ENCODE measurements around the gene ZMPSTE24. TPM values are rescaled to one million over a fixed set of nuclear protein-coding genes. Genes with fewer than 3 reads are reported as not detected.

ZMPSTE24 gene
- polyA plus RNA-seq, 2 donors = 14.4 to 18.7 TPM

GRCh38 chr1:40240390-40240789, 17.6 kb upstream of the ZMPSTE24 start:
- no peak overlapping the region for H3K27ac ChIP-seq (ENCODE audit: low read depth in 2 of 2, low read length in 1 of 2)
- no peaks in the 10 kb centered on the region for H3K9me3 ChIP-seq (ENCODE audit: control insufficient read depth in 2 of 2, insufficient read depth in 1 of 2, low read depth in 1 of 2, low read length in 1 of 2)
- H3K4me3 ChIP-seq (ENCODE audit: low read depth in 1 of 2, low read length in 2 of 2) = no peak overlapping the region
- H3K4me1 ChIP-seq (ENCODE audit: control insufficient read depth in 2 of 2, insufficient read depth in 2 of 2, low read length in 1 of 2) = no peaks in the 10 kb centered on the region
- 90 to 92% methylated on average over 2 of the region's 2 CpGs for WGBS, 2 donors
- no peaks in the 10 kb centered on the region for H3K27me3 ChIP-seq (ENCODE audit: control insufficient read depth in 1 of 2, insufficient read depth in 2 of 2, low read length in 2 of 2)
- H3K36me3 ChIP-seq (ENCODE audit: control insufficient read depth in 2 of 2, insufficient read depth in 2 of 2, low read length in 1 of 2) = peaks cover 0 to 9% of the 10 kb centered on the region in 2 donors

GRCh38 chr1:40241362-40241761, 16.7 kb upstream of the ZMPSTE24 start:
- Histone ChIP-seq H3K27ac (ENCODE audit: low read depth in 2 of 2, low read length in 1 of 2) (no peak overlapping the region), H3K4me1 (ENCODE audit: control insufficient read depth in 2 of 2, insufficient read depth in 2 of 2, low read length in 1 of 2) (no peaks in the 10 kb centered on the region), H3K4me3 (ENCODE audit: low read depth in 1 of 2, low read length in 2 of 2) (no peak overlapping the region), H3K36me3 (ENCODE audit: control insufficient read depth in 2 of 2, insufficient read depth in 2 of 2, low read length in 1 of 2) (peaks cover 0 to 5% of the 10 kb centered on the region in 2 donors), H3K27me3 (ENCODE audit: control insufficient read depth in 1 of 2, insufficient read depth in 2 of 2, low read length in 2 of 2) (no peaks in the 10 kb centered on the region), H3K9me3 (ENCODE audit: control insufficient read depth in 2 of 2, insufficient read depth in 1 of 2, low read depth in 1 of 2, low read length in 1 of 2) (no peaks in the 10 kb centered on the region)
- WGBS, 2 donors = 78 to 80% methylated on average over 1 of the region's 1 CpG

- no peaks in the 10 kb centered on the region for H3K4me1 ChIP-seq (ENCODE audit: control insufficient read depth in 2 of 2, insufficient read depth in 2 of 2, low read length in 1 of 2)
- 59 to 60% methylated on average over 2 of the region's 2 CpGs for WGBS, 2 donors
- no peaks in the 10 kb centered on the region for H3K36me3 ChIP-seq (ENCODE audit: control insufficient read depth in 2 of 2, insufficient read depth in 2 of 2, low read length in 1 of 2)
- H3K27ac ChIP-seq (ENCODE audit: low read depth in 2 of 2, low read length in 1 of 2) = no peak overlapping the region
- H3K27me3 ChIP-seq (ENCODE audit: control insufficient read depth in 1 of 2, insufficient read depth in 2 of 2, low read length in 2 of 2) = no peaks in the 10 kb centered on the region
- no peak overlapping the region for H3K4me3 ChIP-seq (ENCODE audit: low read depth in 1 of 2, low read length in 2 of 2)
- H3K9me3 ChIP-seq (ENCODE audit: control insufficient read depth in 2 of 2, insufficient read depth in 1 of 2, low read depth in 1 of 2, low read length in 1 of 2) = no peaks in the 10 kb centered on the region
Measured at GRCh38 chr1:40243351-40243750, 14.7 kb upstream of the ZMPSTE24 start.

- Histone ChIP-seq H3K9me3 (ENCODE audit: control insufficient read depth in 2 of 2, insufficient read depth in 1 of 2, low read depth in 1 of 2, low read length in 1 of 2) (no peaks in the 10 kb centered on the region), H3K4me1 (ENCODE audit: control insufficient read depth in 2 of 2, insufficient read depth in 2 of 2, low read length in 1 of 2) (no peaks in the 10 kb centered on the region), H3K4me3 (ENCODE audit: low read depth in 1 of 2, low read length in 2 of 2) (no peak overlapping the region), H3K27ac (ENCODE audit: low read depth in 2 of 2, low read length in 1 of 2) (no peak overlapping the region), H3K36me3 (ENCODE audit: control insufficient read depth in 2 of 2, insufficient read depth in 2 of 2, low read length in 1 of 2) (no peaks in the 10 kb centered on the region), H3K27me3 (ENCODE audit: control insufficient read depth in 1 of 2, insufficient read depth in 2 of 2, low read length in 2 of 2) (no peaks in the 10 kb centered on the region)
- 57 to 67% methylated on average over 4 of the region's 4 CpGs for WGBS, 2 donors
Measured at GRCh38 chr1:40244138-40244744, 13.8 kb upstream of the ZMPSTE24 start.

GRCh38 chr1:40245686-40246085, 12.3 kb upstream of the ZMPSTE24 start:
- 93% methylated on average over 3 of the region's 3 CpGs for WGBS, 2 donors

GRCh38 chr1:40247655-40248054, 10.4 kb upstream of the ZMPSTE24 start, which contains the start of gene TMCO2:
TSS of gene TMCO2 (plus strand) at chr1:40247937. CDS start at chr1:40247994, 57 bp downstream.
- H3K27ac ChIP-seq (ENCODE audit: low read depth in 2 of 2, low read length in 1 of 2) = no peak within 1 kb of the TSS
- H3K9me3 ChIP-seq (ENCODE audit: control insufficient read depth in 2 of 2, insufficient read depth in 1 of 2, low read depth in 1 of 2, low read length in 1 of 2) = no peaks in the 10 kb centered on the region
- WGBS, 2 donors = 58 to 68% methylated on average over 1 of the region's 1 CpG
- H3K4me1 ChIP-seq (ENCODE audit: control insufficient read depth in 2 of 2, insufficient read depth in 2 of 2, low read length in 1 of 2) = no peaks in the 10 kb centered on the region
- H3K4me3 ChIP-seq (ENCODE audit: low read depth in 1 of 2, low read length in 2 of 2) = no peak within 1 kb of the TSS
- no peaks in the 10 kb centered on the region for H3K36me3 ChIP-seq (ENCODE audit: control insufficient read depth in 2 of 2, insufficient read depth in 2 of 2, low read length in 1 of 2)
- no peaks in the 10 kb centered on the region for H3K27me3 ChIP-seq (ENCODE audit: control insufficient read depth in 1 of 2, insufficient read depth in 2 of 2, low read length in 2 of 2)

More at GRCh38 chr1:40245686-40246085, 12.3 kb upstream of the ZMPSTE24 start:
- Histone ChIP-seq H3K27ac (ENCODE audit: low read depth in 2 of 2, low read length in 1 of 2) (no peak overlapping the region), H3K4me1 (ENCODE audit: control insufficient read depth in 2 of 2, insufficient read depth in 2 of 2, low read length in 1 of 2) (no peaks in the 10 kb centered on the region), H3K36me3 (ENCODE audit: control insufficient read depth in 2 of 2, insufficient read depth in 2 of 2, low read length in 1 of 2) (no peaks in the 10 kb centered on the region), H3K27me3 (ENCODE audit: control insufficient read depth in 1 of 2, insufficient read depth in 2 of 2, low read length in 2 of 2) (no peaks in the 10 kb centered on the region), H3K4me3 (ENCODE audit: low read depth in 1 of 2, low read length in 2 of 2) (no peak overlapping the region), H3K9me3 (ENCODE audit: control insufficient read depth in 2 of 2, insufficient read depth in 1 of 2, low read depth in 1 of 2, low read length in 1 of 2) (no peaks in the 10 kb centered on the region)

- Histone ChIP-seq H3K4me3 (ENCODE audit: low read depth in 1 of 2, low read length in 2 of 2) (no peak overlapping the region), H3K9me3 (ENCODE audit: control insufficient read depth in 2 of 2, insufficient read depth in 1 of 2, low read depth in 1 of 2, low read length in 1 of 2) (no peaks in the 10 kb centered on the region), H3K27me3 (ENCODE audit: control insufficient read depth in 1 of 2, insufficient read depth in 2 of 2, low read length in 2 of 2) (no peaks in the 10 kb centered on the region), H3K36me3 (ENCODE audit: control insufficient read depth in 2 of 2, insufficient read depth in 2 of 2, low read length in 1 of 2) (no peaks in the 10 kb centered on the region), H3K4me1 (ENCODE audit: control insufficient read depth in 2 of 2, insufficient read depth in 2 of 2, low read length in 1 of 2) (no peaks in the 10 kb centered on the region), H3K27ac (ENCODE audit: low read depth in 2 of 2, low read length in 1 of 2) (no peak overlapping the region)
Measured at GRCh38 chr1:40248412-40248811, 9.6 kb upstream of the ZMPSTE24 start.

- H3K27ac ChIP-seq (ENCODE audit: low read depth in 2 of 2, low read length in 1 of 2) = no peak overlapping the region
- 78 to 83% methylated on average over 4 of the region's 4 CpGs for WGBS, 2 donors
- no peaks in the 10 kb centered on the region for H3K4me1 ChIP-seq (ENCODE audit: control insufficient read depth in 2 of 2, insufficient read depth in 2 of 2, low read length in 1 of 2)
- no peaks in the 10 kb centered on the region for H3K27me3 ChIP-seq (ENCODE audit: control insufficient read depth in 1 of 2, insufficient read depth in 2 of 2, low read length in 2 of 2)
- H3K36me3 ChIP-seq (ENCODE audit: control insufficient read depth in 2 of 2, insufficient read depth in 2 of 2, low read length in 1 of 2) = no peaks in the 10 kb centered on the region
- H3K9me3 ChIP-seq (ENCODE audit: control insufficient read depth in 2 of 2, insufficient read depth in 1 of 2, low read depth in 1 of 2, low read length in 1 of 2) = no peaks in the 10 kb centered on the region
- no peak overlapping the region for H3K4me3 ChIP-seq (ENCODE audit: low read depth in 1 of 2, low read length in 2 of 2)
Measured at GRCh38 chr1:40251456-40251855, 6.6 kb upstream of the ZMPSTE24 start.

- no peak overlapping the region for H3K4me3 ChIP-seq (ENCODE audit: low read depth in 1 of 2, low read length in 2 of 2)
- no peaks in the 10 kb centered on the region for H3K36me3 ChIP-seq (ENCODE audit: control insufficient read depth in 2 of 2, insufficient read depth in 2 of 2, low read length in 1 of 2)
- 84 to 87% methylated on average over 2 of the region's 2 CpGs for WGBS, 2 donors
Measured at GRCh38 chr1:40252601-40253000, 5.4 kb upstream of the ZMPSTE24 start.

GRCh38 chr1:40255231-40255630, 2.8 kb upstream of the ZMPSTE24 start:
- Histone ChIP-seq H3K27ac (ENCODE audit: low read depth in 2 of 2, low read length in 1 of 2) (no peak overlapping the region), H3K4me1 (ENCODE audit: control insufficient read depth in 2 of 2, insufficient read depth in 2 of 2, low read length in 1 of 2) (peaks cover 0 to 3% of the 10 kb centered on the region in 2 donors), H3K4me3 (ENCODE audit: low read depth in 1 of 2, low read length in 2 of 2) (no peak overlapping the region), H3K36me3 (ENCODE audit: control insufficient read depth in 2 of 2, insufficient read depth in 2 of 2, low read length in 1 of 2) (no peaks in the 10 kb centered on the region), H3K27me3 (ENCODE audit: control insufficient read depth in 1 of 2, insufficient read depth in 2 of 2, low read length in 2 of 2) (no peaks in the 10 kb centered on the region), H3K9me3 (ENCODE audit: control insufficient read depth in 2 of 2, insufficient read depth in 1 of 2, low read depth in 1 of 2, low read length in 1 of 2) (no peaks in the 10 kb centered on the region)

More at GRCh38 chr1:40252601-40253000, 5.4 kb upstream of the ZMPSTE24 start:
- H3K27ac ChIP-seq (ENCODE audit: low read depth in 2 of 2, low read length in 1 of 2) = no peak overlapping the region
- H3K27me3 ChIP-seq (ENCODE audit: control insufficient read depth in 1 of 2, insufficient read depth in 2 of 2, low read length in 2 of 2) = no peaks in the 10 kb centered on the region
- H3K4me1 ChIP-seq (ENCODE audit: control insufficient read depth in 2 of 2, insufficient read depth in 2 of 2, low read length in 1 of 2) = no peaks in the 10 kb centered on the region
- H3K9me3 ChIP-seq (ENCODE audit: control insufficient read depth in 2 of 2, insufficient read depth in 1 of 2, low read depth in 1 of 2, low read length in 1 of 2) = no peaks in the 10 kb centered on the region
